Activated CD4-positive, CD25-positive, alpha-beta regulatory T cell treated with anti-CD3 and anti-CD28 coated beads, Interleukin-2, amount 50 U/mL, for 72 hours (primary cell): ENCODE results near the gene SLC16A6.
"Not testable (repeated sequence)": the region's sequence is repeated elsewhere in the genome, so short reads cannot be mapped to it uniquely, and the experiment has no call there.

Experiments
- DNase-seq: peaks from one replicate; pipeline ENCODE4 v3.0.0; 2021

SLC16A6 gene

DNA sequence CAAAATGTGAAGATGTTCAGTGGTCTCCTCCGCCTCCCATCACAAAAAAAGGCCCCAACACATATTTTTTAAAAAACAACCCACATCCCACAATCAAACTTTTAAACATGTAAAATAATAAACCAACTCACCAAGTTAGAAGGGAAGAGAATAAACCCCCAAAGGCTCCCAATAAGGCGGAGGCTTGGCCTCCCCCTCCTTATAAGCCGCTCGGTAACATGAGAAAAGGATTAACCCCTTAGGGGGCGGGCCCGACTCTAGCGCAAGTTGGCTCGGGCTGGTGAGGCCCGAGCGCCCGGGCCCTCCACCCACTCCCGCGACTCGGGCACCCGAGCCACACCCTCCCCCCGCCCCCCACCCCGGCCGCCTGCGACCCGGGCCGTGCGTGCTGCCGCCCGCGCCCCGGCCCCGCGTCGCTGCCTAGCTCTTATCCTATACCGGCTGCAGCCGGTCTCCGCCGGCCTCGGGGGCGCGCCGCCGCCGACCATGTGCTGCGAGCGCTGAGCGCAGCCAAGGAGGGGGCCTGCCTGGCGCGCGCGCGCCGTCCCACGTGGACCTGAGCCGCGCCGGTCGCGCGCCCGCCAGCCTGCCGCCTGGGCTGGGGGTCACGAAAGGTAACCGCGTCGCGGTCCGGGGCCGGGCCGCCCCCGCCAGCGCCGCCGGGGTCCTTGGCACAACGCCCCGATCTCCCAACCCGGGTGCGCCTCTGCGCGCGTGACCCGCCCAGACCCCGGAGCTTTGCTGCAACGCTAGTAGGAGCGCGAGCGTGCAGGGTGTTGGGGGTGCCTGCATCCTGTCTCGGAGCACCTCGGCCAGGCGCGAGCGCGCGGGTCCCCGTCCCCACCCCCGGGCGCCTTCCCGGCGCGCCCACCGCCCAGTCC lies at the start of gene SLC16A6, which contains the start of gene ARSG:
SLC16A6 (minus strand) TSS at position 173 of the 881 bp plus-strand sequence. CDS start 12,807 bp downstream, outside the sequence.
ARSG (plus strand) TSS at position 541 of the 881 bp plus-strand sequence. CDS start 15,999 bp downstream, outside the sequence.
- peak; percentile 73 for DNase-seq

- DNase-seq: no peak
Observed at GRCh38 chr17:68334393-68334792, 43.5 kb upstream of the SLC16A6 start.

- not testable (repeated sequence) for DNase-seq
Observed at GRCh38 chr17:68331932-68332331, 41.0 kb upstream of the SLC16A6 start.

DNA sequence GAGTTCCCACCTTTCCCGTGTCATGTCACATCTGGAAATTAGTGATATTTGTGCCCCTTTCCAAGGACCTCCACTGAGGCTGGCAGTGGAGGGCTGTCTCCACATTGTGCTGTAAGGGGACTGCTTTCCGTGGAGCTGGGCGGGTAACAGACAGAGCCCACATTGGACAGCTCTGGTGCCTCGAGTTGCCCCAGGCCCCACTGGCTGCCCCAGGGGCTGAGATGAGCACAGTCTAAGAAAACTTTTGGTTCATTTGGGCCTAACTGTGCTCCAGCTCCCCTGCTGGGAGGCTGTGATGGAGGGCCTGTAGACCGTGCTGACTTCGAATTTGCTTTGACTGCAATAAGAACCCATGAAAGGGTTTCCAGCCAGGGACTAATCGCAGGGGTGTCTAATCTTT lies 38.4 kb upstream of the SLC16A6 start:
- no peak for DNase-seq

DNA sequence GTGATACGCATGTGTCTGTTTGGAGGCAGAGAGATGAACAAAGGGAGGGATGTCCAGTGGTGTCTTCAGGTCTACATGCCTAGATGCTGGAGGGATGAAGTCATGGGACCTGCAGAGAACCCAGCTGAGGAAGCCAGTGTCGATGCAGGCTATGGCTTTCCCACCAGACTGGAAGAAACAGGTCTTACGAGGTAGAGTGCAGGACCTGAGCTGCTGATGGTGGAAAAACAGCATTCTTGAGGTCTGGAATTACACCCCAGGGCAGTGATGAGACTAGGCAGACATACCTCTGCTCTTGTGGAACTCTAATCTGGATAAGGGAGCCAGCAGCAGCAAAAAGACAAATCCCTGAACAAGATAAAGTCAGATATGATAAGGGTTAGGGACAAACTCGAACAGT lies 37.7 kb upstream of the SLC16A6 start:
- no peak for DNase-seq

GRCh38 chr17:68327823-68328557 lies 37.1 kb upstream of the SLC16A6 start:
- DNase-seq: no peak

- no peak for DNase-seq
Observed at GRCh38 chr17:68326681-68327080, 35.8 kb upstream of the SLC16A6 start.

- no peak for DNase-seq
Observed at GRCh38 chr17:68325961-68326360, 35.0 kb upstream of the SLC16A6 start.

DNA sequence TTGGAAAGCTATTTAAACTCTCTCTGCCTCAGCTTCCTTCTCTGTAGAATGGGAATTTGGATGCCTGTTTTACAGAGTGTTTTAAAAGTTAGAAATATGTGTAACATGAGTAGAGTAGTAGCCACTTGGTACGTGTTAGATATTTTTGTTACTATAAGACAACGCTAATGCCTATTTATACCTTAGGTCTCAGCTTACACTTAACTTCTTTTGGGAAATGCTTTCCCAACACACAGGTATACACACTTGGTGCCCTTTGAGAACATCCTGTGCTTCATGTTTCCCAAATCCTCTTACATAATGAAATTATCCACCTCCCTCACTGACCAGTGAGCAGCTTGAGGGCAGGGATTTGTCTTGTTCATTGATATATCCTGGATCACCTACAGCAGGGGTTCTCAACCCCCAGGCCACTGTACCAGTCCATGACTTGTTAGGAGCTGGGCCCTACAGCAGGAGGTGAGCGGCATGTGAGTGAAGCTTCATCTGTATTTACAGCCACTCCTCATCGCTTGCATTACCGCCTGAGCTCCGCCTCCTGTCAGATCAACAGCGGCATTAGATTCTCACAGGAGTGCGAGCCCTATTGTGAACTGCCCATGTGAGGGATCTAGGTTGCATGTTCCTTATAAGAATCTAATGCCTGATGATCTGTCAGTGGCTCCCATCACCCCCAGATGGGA lies 33.9 kb upstream of the SLC16A6 start:
- no peak for DNase-seq

- no peak for DNase-seq
Observed at GRCh38 chr17:68324114-68324513, 33.2 kb upstream of the SLC16A6 start.

GRCh38 chr17:68322630-68323029 lies 31.7 kb upstream of the SLC16A6 start:
- no peak for DNase-seq

GRCh38 chr17:68321556-68321954 lies 30.6 kb upstream of the SLC16A6 start:
- DNase-seq: no peak

GRCh38 chr17:68320943-68321555 lies 30.1 kb upstream of the SLC16A6 start:
- DNase-seq: no peak

DNA sequence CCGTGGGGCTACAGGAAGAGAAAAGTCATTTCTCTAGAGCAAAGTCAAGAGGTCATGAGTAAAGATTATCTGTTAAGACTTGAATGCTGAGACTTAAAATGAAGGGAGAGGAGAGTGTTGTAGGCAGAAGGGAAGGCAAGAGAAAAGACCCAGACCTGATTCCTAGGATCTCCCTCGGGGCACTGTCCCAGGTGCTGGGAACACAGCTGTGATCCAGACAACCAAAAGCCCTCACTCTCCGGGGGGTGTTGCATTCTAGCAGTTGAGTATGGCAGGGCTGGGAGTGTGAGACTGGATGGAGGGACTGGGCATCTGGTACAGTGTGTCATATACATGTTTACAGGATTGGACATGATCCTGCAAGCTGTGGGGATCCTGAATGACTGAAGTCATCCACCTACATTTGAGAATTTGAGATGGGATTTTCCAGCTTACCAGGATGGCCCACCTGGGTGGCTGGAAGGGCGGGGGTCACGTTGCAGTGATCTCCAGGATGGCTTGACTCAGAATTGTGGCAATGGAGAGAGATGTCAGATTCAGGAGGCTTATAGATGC lies 29.5 kb upstream of the SLC16A6 start:
- no peak for DNase-seq

DNA sequence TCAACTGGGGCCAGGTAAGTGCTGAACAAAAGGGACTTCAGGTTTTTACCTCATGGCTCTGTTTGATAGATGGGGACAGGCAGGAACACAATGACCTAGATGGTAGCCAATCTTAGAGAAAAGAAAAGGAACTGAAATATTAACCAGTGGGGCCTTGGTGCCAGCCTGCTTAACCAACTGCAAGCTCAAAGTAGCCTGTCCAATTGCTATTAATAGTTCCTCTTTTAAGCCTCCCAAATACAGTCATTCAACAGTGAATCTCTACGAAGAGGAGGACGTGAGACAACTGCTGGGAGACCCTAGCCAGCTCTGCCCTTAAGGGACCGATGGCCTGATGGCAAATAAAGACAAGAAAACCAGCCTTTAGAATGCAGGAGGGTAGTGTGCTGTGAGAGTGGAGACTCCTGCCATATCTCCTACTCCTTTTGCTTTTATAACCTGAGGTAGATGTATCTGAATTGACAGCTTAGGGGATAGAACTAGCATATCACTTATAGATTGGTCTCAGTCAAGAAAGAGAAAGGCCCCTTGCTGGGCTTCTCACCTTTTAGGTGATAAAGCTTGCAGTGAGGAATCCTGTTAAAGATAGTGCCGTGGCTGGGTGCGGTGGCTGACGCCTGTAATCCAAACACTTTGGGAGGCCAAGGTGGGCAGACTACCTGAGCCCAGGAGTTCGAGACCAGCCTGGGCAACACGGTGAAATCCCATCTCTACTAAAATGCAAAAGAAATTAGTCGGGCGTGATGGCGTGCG lies 28.7 kb upstream of the SLC16A6 start:
- DNase-seq: no peak

DNA sequence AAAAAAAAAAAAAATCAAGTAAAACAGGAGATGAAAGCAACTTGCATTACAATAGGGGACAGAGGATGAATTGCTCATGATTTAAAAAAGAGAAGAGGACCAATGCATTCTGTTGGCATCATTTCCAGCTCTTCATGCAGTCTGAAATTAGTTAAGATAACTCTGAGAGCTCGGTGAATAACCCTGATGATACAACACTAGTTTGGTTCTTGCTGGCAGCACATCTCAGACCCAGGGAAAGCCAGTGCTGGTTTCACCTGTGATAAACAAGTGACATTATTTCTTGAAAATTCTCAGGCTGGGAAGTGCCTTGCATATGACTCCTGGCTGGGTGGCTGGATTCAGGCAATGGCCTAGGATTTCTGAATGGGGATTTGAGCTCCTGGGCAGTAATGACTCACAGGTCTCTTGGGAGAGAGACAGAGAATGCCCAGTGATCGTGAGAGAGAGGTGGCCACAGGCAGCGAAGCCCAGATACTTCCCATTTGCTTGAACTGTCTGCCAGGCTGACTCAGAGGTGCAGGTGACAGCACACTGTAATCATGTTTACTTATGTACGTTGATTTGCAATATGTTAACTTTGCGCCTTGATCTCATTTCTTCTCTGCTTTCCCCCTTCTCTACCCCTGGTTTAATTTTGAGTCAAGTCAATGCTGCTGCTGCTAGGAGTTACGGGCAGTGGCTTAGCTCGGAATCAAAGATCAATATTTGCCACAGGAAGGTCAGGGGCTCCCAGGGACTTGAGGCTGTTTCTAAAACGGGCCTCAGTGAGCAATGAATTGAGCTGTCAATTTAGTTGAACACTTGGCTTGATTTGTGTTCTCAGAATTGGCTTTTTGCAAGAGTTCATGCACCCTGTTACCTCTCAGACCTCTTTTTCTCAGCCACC lies 27.4 kb upstream of the SLC16A6 start:
- no peak for DNase-seq

- no peak for DNase-seq
Observed at GRCh38 chr17:68317458-68317857, 26.5 kb upstream of the SLC16A6 start.

DNA sequence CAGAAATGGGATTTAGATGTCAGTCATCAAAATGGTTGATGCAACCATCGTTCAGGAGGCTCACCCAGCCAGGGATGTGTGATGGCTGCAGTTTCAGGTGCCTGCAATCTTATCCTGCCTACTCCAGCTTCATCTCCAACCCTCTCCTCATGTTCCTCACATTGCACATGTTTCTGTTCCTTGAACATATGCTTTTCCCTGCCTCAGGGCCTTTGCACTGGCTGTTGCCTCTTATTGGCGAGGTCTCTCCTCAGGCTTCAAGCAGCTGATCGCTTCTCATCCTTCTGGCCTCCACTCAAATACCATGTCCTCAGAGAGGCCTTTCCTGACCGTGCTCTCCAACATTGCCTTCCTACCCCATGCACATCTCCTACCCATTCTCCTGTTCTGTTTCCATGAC lies 25.0 kb upstream of the SLC16A6 start:
- DNase-seq: no peak

- no peak for DNase-seq
Observed at GRCh38 chr17:68314916-68315535, 24.1 kb upstream of the SLC16A6 start.

- no peak for DNase-seq
Observed at GRCh38 chr17:68310152-68310551, 19.2 kb upstream of the SLC16A6 start.
